ENCODE results near the gene NFIA. TPM values are rescaled to one million over a fixed set of nuclear protein-coding genes. Genes with fewer than 3 reads are reported as not detected.

Gene NFIA
- total and polyA plus RNA-seq, 10 of the 15 experiments (the other 5 are each of a cell fraction or from before 2014, with no cell fraction given) = 0.10 to 0.16 TPM; not detected in 8

GRCh38 chr1:61174060-61174795, 91.9 kb downstream of the NFIA start:
- in situ Hi-C loops (cut with MboI) = no loop called here
- no peaks in the 10 kb centered on the region; the same call in 1 of the 2 replicates for H3K4me1 ChIP-seq (ENCODE audit: control insufficient read depth, insufficient read depth, low read length)
- TF ChIP-seq PBX3 (IDR thresholded peaks at IDR 0.05; ENCODE audit: insufficient replicate concordance, low read depth, low read length) = no peak
- TF ChIP-seq TCF7 (IDR thresholded peaks at IDR 0.05; ENCODE audit: borderline replicate concordance) = no peak
- TF ChIP-seq CBFB (IDR thresholded peaks at IDR 0.05; ENCODE audit: low read depth) = no peak
- no peak for TF ChIP-seq KAT2A (conservative IDR thresholded peaks at IDR 0.05; ENCODE audit: control insufficient read depth, low read depth, low read length)
- no peak for TF ChIP-seq SIX5 (IDR thresholded peaks at IDR 0.05; ENCODE audit: low read depth, low read length, severe bottlenecking)
- no peak for TF ChIP-seq MAX (IDR thresholded peaks at IDR 0.05; ENCODE audit: low read depth, low read length)
- no peak for TF ChIP-seq ZBTB40 (IDR thresholded peaks at IDR 0.05; ENCODE audit: borderline replicate concordance)
- TF ChIP-seq EZH2 (IDR thresholded peaks at IDR 0.05; ENCODE audit: borderline replicate concordance, control insufficient read depth, low read depth, low read length) = no peak
- no peak for TF ChIP-seq IKZF2 (IDR thresholded peaks at IDR 0.05)
- no peak for TF ChIP-seq NKRF (conservative IDR thresholded peaks at IDR 0.05)
- TF ChIP-seq ZNF592 (IDR thresholded peaks at IDR 0.05) = no peak

More at GRCh38 chr1:61174060-61174795, 91.9 kb downstream of the NFIA start:
- intact Hi-C loops (cut with micrococcal nuclease; ENCODE audit: unreplicated experiment) = no loop called here
- BruUV-seq (replicated peaks) = no TSS peak
- H3K4me2 ChIP-seq (ENCODE audit: control insufficient read depth, insufficient read depth) = no peak overlapping the region
- H3K27ac ChIP-seq (ENCODE audit: control insufficient read depth, insufficient read depth) = no peak overlapping the region
- DNase-seq (ENCODE audit: low read depth, low spot score) (no peak), FAIRE-seq (no peak), ATAC-seq (no peak)
- 81% methylated on average over 5 of the region's 5 CpGs for WGBS (ENCODE audit: insufficient coverage, insufficient replicate concordance, low lambda C conversion rate, missing lambda C conversion rate)
- no peaks in the 10 kb centered on the region for H4K20me1 ChIP-seq (ENCODE audit: control insufficient read depth, insufficient read depth)
- ChIA-PET SMC1A (ENCODE audit: uncharacterized antibody, unreplicated experiment) (no interaction called here), CTCF (interaction anchor here (1.3 kb wide), 1 partner anchor 17 kb away, joined by 3 read pairs; no protein-coding TSS in a partner anchor), POLR2A (no interaction called here), RAD21 (ENCODE audit: unreplicated experiment) (no interaction called here)
- H3K4me3 ChIP-seq = no peak overlapping the region
- H3K9ac ChIP-seq (ENCODE audit: control insufficient read depth, insufficient read depth, low read length) = no peak overlapping the region
- no peaks in the 10 kb centered on the region for H3K79me2 ChIP-seq (ENCODE audit: control insufficient read depth, insufficient read depth, low read length)
- no peak overlapping the region for H2AFZ ChIP-seq (ENCODE audit: control insufficient read depth, low read depth, low read length)
- no peaks in the 10 kb centered on the region for H3K9me3 ChIP-seq (replicated peaks; ENCODE audit: control insufficient read depth, insufficient read depth, low read length)
- H3K27me3 ChIP-seq (replicated peaks in 1 of 2; ENCODE audit: control insufficient read depth in 2 of 2, insufficient read depth in 2 of 2, low read length in 1 of 2) = no peaks in the 10 kb centered on the region
- no peaks in the 10 kb centered on the region for H3K36me3 ChIP-seq (ENCODE audit: control insufficient read depth in 2 of 2, insufficient read depth in 2 of 2, low read length in 1 of 2)

All from GM12878 (cell line).